ENCODE results near the gene OR1N2.
"Not testable (repeated sequence)": the region's sequence is repeated elsewhere in the genome, so short reads cannot be mapped to it uniquely, and the experiment has no call there.

The OR1N2 gene

DNA sequence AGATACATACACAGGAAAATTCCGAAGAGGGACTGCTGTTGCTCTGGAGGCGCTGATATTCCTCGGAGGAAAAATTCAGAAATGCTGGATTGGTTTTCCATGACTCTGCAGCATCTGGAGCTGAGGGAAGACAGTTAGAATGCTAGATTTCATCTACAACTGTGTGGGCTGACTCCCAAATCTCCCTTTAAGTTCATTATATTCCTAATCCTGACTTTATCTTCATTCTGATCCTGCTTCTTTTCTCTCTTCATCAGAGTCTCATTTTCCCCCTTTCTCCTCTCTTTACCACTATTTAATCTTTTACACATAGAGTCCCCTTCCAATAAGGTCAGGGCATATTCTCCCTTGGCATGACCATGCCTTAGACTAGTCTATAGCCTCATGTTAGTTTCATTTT, 25.7 kb upstream of the OR1N2 start, which contains the start of gene OR1N1:
Gene OR1N1, minus strand, starts transcription at position 101 of the 400 bp plus-strand sequence. Its CDS starts 0 bp downstream, at position 101.
- DNase-seq (ENCODE audit: low read depth), result no peak
- H3K4me3 ChIP-seq (ENCODE audit: control insufficient read depth, low read depth, low read length), result no peak within 1 kb of the TSS
- TF ChIP-seq CTCF (IDR thresholded peaks at IDR 0.05; ENCODE audit: control insufficient read depth, insufficient read depth, low read depth, low read length, missing control alignments), result no peak

DNA sequence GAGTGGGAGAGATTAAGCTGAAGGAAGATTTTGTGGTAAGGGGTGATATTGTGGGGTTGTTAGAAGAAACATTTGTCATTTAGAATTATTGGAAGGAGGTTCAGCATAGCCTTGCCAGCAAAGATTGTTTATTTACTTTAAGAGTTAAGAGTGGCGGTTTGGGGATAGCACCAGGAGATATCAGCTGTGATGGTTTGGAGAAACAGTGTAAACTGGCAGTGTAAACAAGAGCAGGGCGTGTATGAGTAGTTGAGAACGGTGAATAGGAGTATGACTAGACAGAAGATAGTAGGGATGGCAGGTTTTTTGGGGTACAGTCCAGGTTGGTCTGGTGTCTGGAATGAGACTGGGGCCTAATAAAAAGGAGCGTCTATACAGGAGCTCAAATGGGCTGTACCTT, 21.8 kb upstream of the OR1N2 start:
- DNase-seq (ENCODE audit: low read depth); H3K4me3 ChIP-seq (ENCODE audit: control insufficient read depth, low read depth, low read length): not testable (repeated sequence)

- no peak for TF ChIP-seq CTCF (IDR thresholded peaks at IDR 0.05; ENCODE audit: control insufficient read depth, insufficient read depth, low read depth, low read length, missing control alignments)
- DNase-seq (ENCODE audit: low read depth), result no peak
- H3K4me3 ChIP-seq (ENCODE audit: control insufficient read depth, low read depth, low read length), result no peak overlapping the region
Measured at GRCh38 chr9:122536134-122536533, 16.8 kb upstream of the OR1N2 start.

DNA sequence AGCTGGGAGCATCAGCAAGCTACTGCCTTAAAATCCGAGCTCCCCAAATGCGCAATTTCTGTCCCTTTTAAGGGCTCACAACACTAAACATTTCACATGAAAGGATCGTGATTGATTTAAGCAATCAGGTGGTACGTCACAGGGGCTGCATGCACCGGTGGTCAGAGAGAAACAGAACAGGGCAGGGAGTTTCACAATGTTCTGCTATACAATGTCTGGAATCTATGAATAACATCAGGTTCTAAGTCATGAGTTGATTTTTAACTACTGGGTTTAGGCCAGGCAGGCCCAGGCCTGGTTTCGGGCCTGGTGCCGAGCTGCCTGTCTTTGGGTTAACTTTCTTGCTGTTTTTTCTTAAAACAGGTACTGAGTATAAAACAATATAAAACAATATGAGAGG, 15.8 kb upstream of the OR1N2 start:
- not testable (repeated sequence) for DNase-seq (ENCODE audit: low read depth); H3K4me3 ChIP-seq (ENCODE audit: control insufficient read depth, low read depth, low read length)

DNA sequence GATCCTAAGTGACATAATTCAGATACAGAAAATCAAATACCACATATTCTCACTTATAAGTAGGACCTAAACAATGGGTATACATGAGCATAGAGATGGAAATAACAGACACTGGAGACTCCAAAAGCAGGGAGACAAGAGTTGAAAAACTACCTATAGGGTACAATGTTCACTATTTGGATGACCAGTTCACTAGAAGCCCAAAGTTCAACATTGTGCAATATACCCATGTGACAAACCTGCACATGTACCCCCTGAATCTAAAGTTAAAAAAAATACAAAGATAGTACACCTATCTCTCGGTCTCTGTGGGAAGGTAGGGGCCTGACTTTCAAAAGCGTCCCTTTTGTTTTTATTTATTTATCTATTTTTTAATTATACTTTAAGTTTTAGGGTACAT, 14.2 kb upstream of the OR1N2 start:
- no peak for DNase-seq (ENCODE audit: low read depth)
- no peak for TF ChIP-seq CTCF (IDR thresholded peaks at IDR 0.05; ENCODE audit: control insufficient read depth, insufficient read depth, low read depth, low read length, missing control alignments)
- H3K4me3 ChIP-seq (ENCODE audit: control insufficient read depth, low read depth, low read length), result no peak overlapping the region

DNA sequence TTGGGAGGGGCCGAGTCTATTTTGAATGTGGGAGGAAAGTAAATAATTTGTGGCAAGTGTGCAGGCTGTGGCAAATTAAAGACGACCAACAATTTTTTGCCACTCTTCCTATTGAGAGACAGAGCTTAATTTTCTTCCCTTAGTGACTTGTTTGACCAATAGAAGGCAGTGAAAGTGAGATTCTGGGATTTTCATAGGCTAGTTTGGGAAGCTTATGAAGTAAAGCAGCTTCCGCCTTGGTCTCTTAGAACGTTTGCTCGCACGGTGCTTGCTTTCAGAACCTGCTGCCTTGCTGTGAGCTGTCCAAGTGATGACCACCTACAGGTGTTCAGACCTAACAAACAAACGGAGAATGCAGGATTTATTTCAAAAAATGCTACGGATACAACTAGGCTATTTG, 6.7 kb upstream of the OR1N2 start:
- TF ChIP-seq CTCF (IDR thresholded peaks at IDR 0.05; ENCODE audit: control insufficient read depth, insufficient read depth, low read depth, low read length, missing control alignments), result no peak
- no peak overlapping the region for H3K4me3 ChIP-seq (ENCODE audit: control insufficient read depth, low read depth, low read length)
- DNase-seq (ENCODE audit: low read depth), result no peak

GRCh38 chr9:122551371-122551770, 1.5 kb upstream of the OR1N2 start:
- TF ChIP-seq CTCF (IDR thresholded peaks at IDR 0.05; ENCODE audit: control insufficient read depth, insufficient read depth, low read depth, low read length, missing control alignments), result no peak
- DNase-seq (ENCODE audit: low read depth), result no peak
- no peak overlapping the region for H3K4me3 ChIP-seq (ENCODE audit: control insufficient read depth, low read depth, low read length)

- DNase-seq (ENCODE audit: low read depth), result no peak
- no peak overlapping the region for H3K4me3 ChIP-seq (ENCODE audit: control insufficient read depth, low read depth, low read length)
- no peak for TF ChIP-seq CTCF (IDR thresholded peaks at IDR 0.05; ENCODE audit: control insufficient read depth, insufficient read depth, low read depth, low read length, missing control alignments)
Measured at GRCh38 chr9:122561446-122561845, 8.5 kb downstream of the OR1N2 start.
